Ishikawa (cell line): Measurements from ENCODE around the gene RFPL1.

Experiments
- EGR1 ChIP-seq: IDR thresholded peaks from 2 replicates; pipeline ENCODE4 v1.6.1; 2012
- EP300 ChIP-seq: IDR thresholded peaks from 2 replicates; pipeline ENCODE4 v1.6.1; 2012; ENCODE audit warnings: borderline replicate concordance
- RAD21 ChIP-seq: IDR thresholded peaks from 2 replicates; pipeline ENCODE4 v1.6.1; 2012; ENCODE audit warnings: low read depth
- TAF1 ChIP-seq: IDR thresholded peaks from 2 replicates; pipeline ENCODE4 v1.6.1; 2012; ENCODE audit warnings: low read depth, mild to moderate bottlenecking
- TCF12 ChIP-seq: IDR thresholded peaks from 2 replicates; pipeline ENCODE4 v1.6.1; 2012; ENCODE audit warnings: low read depth
- YY1 ChIP-seq: IDR thresholded peaks from 2 replicates; pipeline ENCODE4 v1.6.1; 2012; ENCODE audit warnings: low read depth
- ZBTB7A ChIP-seq: IDR thresholded peaks from 2 replicates; pipeline ENCODE4 v1.6.1; 2012; ENCODE audit warnings: low read depth
- TF ChIP-seq, protein P1 (sequence below): IDR thresholded peaks from 2 replicates; pipeline ENCODE4 v1.6.1; 2012

DNA sequence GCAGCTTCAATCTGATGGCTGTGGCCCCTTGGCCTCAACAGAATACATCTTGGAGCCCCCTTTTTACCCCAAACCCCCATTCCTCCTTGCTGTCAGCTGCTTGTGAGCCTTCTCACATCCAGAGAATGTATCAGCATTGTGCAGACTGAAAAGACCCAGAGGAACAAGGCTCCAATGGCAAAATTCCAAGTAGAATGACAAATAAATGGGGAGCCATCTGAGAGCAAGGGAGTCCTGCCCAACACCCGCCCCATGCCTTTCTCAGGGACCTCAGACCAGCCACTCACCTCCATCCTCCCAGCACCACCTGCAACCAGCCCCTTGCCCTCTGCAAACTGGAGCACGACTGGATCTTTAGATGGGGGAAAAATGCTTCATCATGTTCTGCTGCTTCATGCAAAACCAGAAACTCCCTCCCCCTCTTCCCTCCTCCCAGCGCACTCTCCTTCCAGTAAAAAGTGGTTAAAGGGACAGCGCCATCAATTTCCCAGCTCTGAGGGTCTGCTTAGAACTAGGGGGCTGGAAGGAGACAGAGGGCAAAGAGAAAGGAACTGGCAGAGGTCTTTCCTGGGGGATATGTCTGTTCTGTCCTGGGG lies 39.4 kb downstream of the RFPL1 start:
- TF ChIP-seq RAD21: no peak
- no peak for TF ChIP-seq TCF12
- no peak for TF ChIP-seq ZBTB7A
- no peak for TF ChIP-seq EP300
- no peak for TF ChIP-seq EGR1
- no peak for TF ChIP-seq YY1
- TF ChIP-seq TAF1: no peak
- TF ChIP-seq, protein P1, sequence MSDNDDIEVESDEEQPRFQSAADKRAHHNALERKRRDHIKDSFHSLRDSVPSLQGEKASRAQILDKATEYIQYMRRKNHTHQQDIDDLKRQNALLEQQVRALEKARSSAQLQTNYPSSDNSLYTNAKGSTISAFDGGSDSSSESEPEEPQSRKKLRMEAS: no peak
